GM12872 (cell line): Measurements from ENCODE around the gene RUSF1.

Source experiments
- CTCF ChIP-seq: IDR thresholded peaks from 3 replicates; pipeline ENCODE4 v1.5.1; 2011; ENCODE audit warnings: low read depth, mild to moderate bottlenecking, low read length, moderate library complexity; ENCODE audit not compliant: insufficient read depth

Gene RUSF1

GRCh38 chr16:31487720-31488467, 20.3 kb downstream of the RUSF1 start:
- no peak for TF ChIP-seq CTCF

- no peak for TF ChIP-seq CTCF
These were observed 21.0 kb downstream of the RUSF1 start for GRCh38 chr16:31487071-31487719.

- no peak for TF ChIP-seq CTCF
These were observed 22.1 kb downstream of the RUSF1 start for GRCh38 chr16:31486045-31486444.

GRCh38 chr16:31485571-31485970, 22.6 kb downstream of the RUSF1 start:
- TF ChIP-seq CTCF: no peak

GRCh38 chr16:31484491-31485171, 23.6 kb downstream of the RUSF1 start:
- TF ChIP-seq CTCF: no peak

- no peak for TF ChIP-seq CTCF
These were observed 25.1 kb downstream of the RUSF1 start, which contains the start of gene SLC5A2 for GRCh38 chr16:31483081-31483480. Gene SLC5A2 (plus strand): TSS chr16:31483123. CDS start chr16:31483137, 14 bp downstream.

GRCh38 chr16:31480851-31481536, 27.2 kb downstream of the RUSF1 start:
- TF ChIP-seq CTCF: no peak
